SU-DHL-6 (cell line): ENCODE data around the gene NCOA1.

ENCODE experiments used
- H2AFZ ChIP-seq: fragments of 200-600 bp; sonication (generic); 2 replicates; pipeline ENCODE4 v1.6.1; 2014; ENCODE audit warnings: low read depth, mild to moderate bottlenecking, moderate library complexity, mixed read lengths, antibody characterized with exemption, low read length; ENCODE audit not compliant: severe bottlenecking
- H3F3A ChIP-seq: fragments of 200-600 bp; shearing (Covaris generic); 2 replicates; pipeline ENCODE4 v1.6.0; 2016; ENCODE audit warnings: antibody characterized with exemption, mild to moderate bottlenecking; ENCODE audit not compliant: insufficient read depth
- H3K27ac ChIP-seq: fragments of 200-600 bp; sonication (generic); 2 replicates; pipeline ENCODE4 v1.5.1; 2016; ENCODE audit warnings: low read depth, mild to moderate bottlenecking, low read length, moderate library complexity, mixed read lengths
- H3K27me3 ChIP-seq: fragments of 200-600 bp; sonication (generic), shearing (Covaris generic); 2 replicates; pipeline ENCODE4 v1.6.0; 2014; ENCODE audit warnings: mild to moderate bottlenecking, low read length
- H3K36me3 ChIP-seq: fragments of 200-600 bp; sonication (generic); 2 replicates; pipeline ENCODE4 v1.6.1; 2014; ENCODE audit warnings: mild to moderate bottlenecking, low read length, mixed read lengths
- H3K4me2 ChIP-seq: fragments of 300-600, 200-600 bp; shearing (Covaris generic), sonication (generic); 2 replicates; pipeline ENCODE4 v1.6.0; 2014; ENCODE audit warnings: low read length, low read depth, mild to moderate bottlenecking; ENCODE audit not compliant: poor library complexity, severe bottlenecking
- H3K4me3 ChIP-seq: fragments of 200-600 bp; sonication (generic); 2 replicates; pipeline ENCODE4 v1.5.1; 2014; ENCODE audit warnings: antibody characterized with exemption, low read length, mild to moderate bottlenecking, mixed read lengths; ENCODE audit not compliant: insufficient read depth, poor library complexity, severe bottlenecking
- H3K79me2 ChIP-seq: fragments of 200-600 bp; sonication (generic); 2 replicates; pipeline ENCODE4 v1.6.1; 2014; ENCODE audit warnings: mild to moderate bottlenecking, low read length, moderate library complexity; ENCODE audit not compliant: insufficient read depth
- H3K9ac ChIP-seq: fragments of 200-600 bp; sonication (generic); 2 replicates; pipeline ENCODE4 v1.7.0; 2014; ENCODE audit warnings: mild to moderate bottlenecking, low read length
- H3K9me2 ChIP-seq: fragments of 200-600 bp; sonication (generic); replicated peaks from 2 replicates; pipeline ENCODE4 v1.6.1; 2014; ENCODE audit warnings: low read length; ENCODE audit not compliant: insufficient read depth
- H3K9me3 ChIP-seq: fragments of 200-600 bp; sonication (generic); 2 replicates; pipeline ENCODE4 v1.6.1; 2014; ENCODE audit warnings: low read length, mixed read lengths; ENCODE audit not compliant: insufficient read depth
- H4K20me1 ChIP-seq: fragments of 200-600 bp; sonication (generic); 2 replicates; pipeline ENCODE4 v1.6.1; 2014; ENCODE audit warnings: low read depth, mild to moderate bottlenecking, antibody characterized with exemption, low read length, moderate library complexity, mixed read lengths
- EZH2phosphoT487 ChIP-seq: fragments of 200-600 bp; sonication (generic), shearing (Covaris generic); conservative IDR thresholded peaks from 2 replicates; pipeline ENCODE4 v1.6.1; 2018; ENCODE audit warnings: mild to moderate bottlenecking, antibody characterized with exemption, low read length, moderate library complexity, mixed read lengths
- TF ChIP-seq, protein P1 (sequence below): fragments of 200-600 bp; sonication (generic); IDR thresholded peaks from one replicate; pipeline ENCODE4 v1.5.1; 2017; ENCODE audit warnings: antibody characterized with exemption, mild to moderate bottlenecking, low read length, moderate library complexity; ENCODE audit not compliant: insufficient read depth, poor library complexity, severe bottlenecking

Gene NCOA1

DNA sequence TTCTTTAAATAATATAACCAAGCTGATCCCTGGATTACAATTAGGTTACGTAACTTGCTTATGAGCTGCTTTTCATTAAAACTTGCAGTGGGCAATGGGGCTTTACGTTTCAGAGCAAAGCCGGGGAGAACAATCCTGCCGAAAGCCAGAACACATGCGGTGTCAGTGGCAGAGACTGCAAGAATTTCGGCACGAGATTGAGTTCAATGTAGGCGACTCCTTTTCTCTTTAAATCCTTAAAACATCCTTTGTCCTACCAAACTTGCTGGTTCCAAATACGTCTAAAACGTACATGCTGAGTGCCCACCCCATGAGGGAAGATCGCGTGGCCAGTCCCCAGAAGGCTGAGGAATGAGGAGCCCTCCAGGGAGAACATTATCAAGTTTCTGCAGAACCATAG, 36.8 kb upstream of the NCOA1 start:
- Histone ChIP-seq H3K27me3 (no peaks in the 10 kb centered on the region), H3K79me2 (no peaks in the 10 kb centered on the region), H4K20me1 (no peaks in the 10 kb centered on the region), H3K4me2 (no peak overlapping the region), H3K9ac (no peak overlapping the region), H3K9me3 (no peaks in the 10 kb centered on the region), H3K27ac (no peak overlapping the region), H3K9me2 (no peaks in the 10 kb centered on the region), H2AFZ (no peak overlapping the region), H3F3A (no peaks in the 10 kb centered on the region), H3K4me3 (no peak overlapping the region), H3K36me3 (no peaks in the 10 kb centered on the region)
- TF ChIP-seq EZH2phosphoT487, result no peak
- TF ChIP-seq, protein P1, sequence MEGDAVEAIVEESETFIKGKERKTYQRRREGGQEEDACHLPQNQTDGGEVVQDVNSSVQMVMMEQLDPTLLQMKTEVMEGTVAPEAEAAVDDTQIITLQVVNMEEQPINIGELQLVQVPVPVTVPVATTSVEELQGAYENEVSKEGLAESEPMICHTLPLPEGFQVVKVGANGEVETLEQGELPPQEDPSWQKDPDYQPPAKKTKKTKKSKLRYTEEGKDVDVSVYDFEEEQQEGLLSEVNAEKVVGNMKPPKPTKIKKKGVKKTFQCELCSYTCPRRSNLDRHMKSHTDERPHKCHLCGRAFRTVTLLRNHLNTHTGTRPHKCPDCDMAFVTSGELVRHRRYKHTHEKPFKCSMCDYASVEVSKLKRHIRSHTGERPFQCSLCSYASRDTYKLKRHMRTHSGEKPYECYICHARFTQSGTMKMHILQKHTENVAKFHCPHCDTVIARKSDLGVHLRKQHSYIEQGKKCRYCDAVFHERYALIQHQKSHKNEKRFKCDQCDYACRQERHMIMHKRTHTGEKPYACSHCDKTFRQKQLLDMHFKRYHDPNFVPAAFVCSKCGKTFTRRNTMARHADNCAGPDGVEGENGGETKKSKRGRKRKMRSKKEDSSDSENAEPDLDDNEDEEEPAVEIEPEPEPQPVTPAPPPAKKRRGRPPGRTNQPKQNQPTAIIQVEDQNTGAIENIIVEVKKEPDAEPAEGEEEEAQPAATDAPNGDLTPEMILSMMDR, result no peak

DNA sequence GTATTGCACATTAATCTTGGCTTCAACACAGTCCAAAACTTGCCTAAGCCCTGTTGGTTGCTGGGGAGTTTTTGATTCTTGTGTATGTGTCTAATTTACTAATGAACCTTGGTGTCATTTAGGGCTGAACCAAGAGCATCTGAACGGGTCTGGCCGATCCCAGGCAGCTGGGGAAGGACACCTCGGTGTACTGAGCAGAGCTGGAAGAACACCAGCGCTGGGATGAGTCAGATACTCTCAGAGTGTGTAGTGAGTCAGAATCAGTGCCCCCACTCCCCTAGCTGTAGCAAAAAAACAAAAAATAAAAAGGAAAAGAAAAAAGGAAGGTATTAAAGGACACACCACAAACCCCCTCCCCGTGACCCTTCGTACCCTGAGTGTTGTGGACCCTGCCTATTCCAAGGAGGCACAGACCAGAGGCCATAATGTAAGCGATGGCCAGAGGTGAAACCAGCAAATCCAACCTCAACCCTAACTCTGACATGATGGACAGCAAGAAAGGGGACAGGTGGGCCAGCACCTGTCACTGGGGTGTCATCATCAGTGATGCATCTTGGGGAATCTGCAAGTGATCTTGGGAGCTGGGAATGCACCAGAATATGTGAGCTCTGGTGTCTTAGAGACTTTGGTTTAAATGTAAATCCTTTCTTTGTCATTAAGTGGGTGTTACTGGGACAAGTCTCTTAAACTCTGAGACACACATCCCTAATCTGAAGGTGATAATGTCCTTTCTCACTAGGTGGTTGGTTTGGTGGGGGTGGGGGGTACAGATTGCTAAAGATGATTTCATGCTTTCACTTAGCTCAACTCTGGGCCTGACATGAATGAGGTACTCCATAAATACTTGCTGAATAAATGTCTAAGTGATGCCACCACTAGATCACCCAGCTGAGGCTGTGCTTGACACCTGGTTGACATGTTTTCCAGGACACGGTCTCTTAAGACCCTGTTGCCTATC, 34.2 kb upstream of the NCOA1 start:
- Histone ChIP-seq H3F3A (no peaks in the 10 kb centered on the region), H4K20me1 (no peaks in the 10 kb centered on the region), H3K79me2 (no peaks in the 10 kb centered on the region), H3K4me3 (no peak overlapping the region), H3K4me2 (no peak overlapping the region), H2AFZ (no peak overlapping the region), H3K9me2 (no peaks in the 10 kb centered on the region), H3K27ac (no peak overlapping the region), H3K36me3 (no peaks in the 10 kb centered on the region), H3K9ac (no peak overlapping the region), H3K27me3 (no peaks in the 10 kb centered on the region), H3K9me3 (no peaks in the 10 kb centered on the region)
- TF ChIP-seq, protein P1, result no peak
- TF ChIP-seq EZH2phosphoT487, result no peak

DNA sequence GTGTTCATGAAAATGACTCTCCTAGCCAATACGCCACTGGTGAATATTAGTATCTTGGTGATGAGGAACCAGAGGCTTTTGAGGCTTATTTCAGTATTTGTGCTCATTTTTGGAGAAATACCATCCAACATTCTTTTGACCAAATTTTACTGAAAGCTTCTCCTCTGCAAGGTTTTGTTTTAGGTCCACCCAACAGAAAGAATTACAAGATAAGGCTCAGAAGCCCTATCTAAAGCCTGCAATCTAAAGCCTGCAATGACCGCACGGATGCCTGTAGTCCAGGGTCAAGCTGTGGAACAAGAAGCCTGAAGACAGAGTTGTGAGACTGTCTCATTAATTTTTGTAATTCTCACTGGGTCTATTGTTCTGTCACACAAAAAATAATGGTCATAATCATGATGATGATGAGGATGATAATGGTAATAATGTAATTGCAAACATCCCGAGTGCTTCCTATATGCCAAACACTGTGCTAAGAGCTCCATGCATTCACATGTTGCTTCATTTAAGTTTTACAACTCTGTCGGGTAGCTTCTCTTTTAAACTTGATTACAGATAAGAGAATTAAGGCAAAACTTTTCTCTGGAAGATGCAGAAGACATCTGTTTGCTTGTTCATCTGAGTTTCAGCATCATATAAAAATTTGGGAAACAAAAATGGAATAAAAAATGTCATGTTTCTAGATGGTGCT, 33.2 kb upstream of the NCOA1 start:
- no peaks in the 10 kb centered on the region for H3F3A ChIP-seq
- no peak overlapping the region for H3K9ac ChIP-seq

More for the DNA sequence above, 33.2 kb upstream of the NCOA1 start:
- Histone ChIP-seq H3K9me2 (no peaks in the 10 kb centered on the region), H3K27me3 (no peaks in the 10 kb centered on the region), H3K4me3 (no peak overlapping the region), H3K36me3 (no peaks in the 10 kb centered on the region), H4K20me1 (no peaks in the 10 kb centered on the region), H3K27ac (no peak overlapping the region), H3K9me3 (no peaks in the 10 kb centered on the region), H2AFZ (no peak overlapping the region), H3K4me2 (no peak overlapping the region), H3K79me2 (no peaks in the 10 kb centered on the region)
- TF ChIP-seq, protein P1, result no peak
- TF ChIP-seq EZH2phosphoT487, result no peak
